ENCODE measurements around the gene NTRK1.

NTRK1 gene

GRCh38 chr1:156920233-156921052 lies 59.8 kb downstream of the NTRK1 start, which contains the start of gene LRRC71:
Gene LRRC71 (plus strand): TSS chr1:156920632. CDS start chr1:156920804, 172 bp downstream.
- ATAC-seq, result peak; percentile 78
- no peak for TF ChIP-seq TOX (CRISPR knock-in tag; IDR thresholded peaks at IDR 0.05; ENCODE audit: borderline replicate concordance)
- no peak for TF ChIP-seq RARB (CRISPR knock-in tag; IDR thresholded peaks at IDR 0.05)
- no peak for TF ChIP-seq PPARA (CRISPR knock-in tag; IDR thresholded peaks at IDR 0.05; ENCODE audit: borderline replicate concordance)
- no peak for TF ChIP-seq ZNF565 (CRISPR knock-in tag; conservative IDR thresholded peaks at IDR 0.05; ENCODE audit: low read depth)
- no peak for TF ChIP-seq CSRNP3 (CRISPR knock-in tag; IDR thresholded peaks at IDR 0.05)
- TF ChIP-seq BACH2 (CRISPR knock-in tag; IDR thresholded peaks at IDR 0.05; ENCODE audit: borderline replicate concordance), result no peak
- no peak for TF ChIP-seq CREB5 (CRISPR knock-in tag; IDR thresholded peaks at IDR 0.05; ENCODE audit: low read depth)
- TF ChIP-seq PATZ1 (CRISPR knock-in tag; IDR thresholded peaks at IDR 0.05; ENCODE audit: borderline replicate concordance), result no peak
- TF ChIP-seq OSR1 (CRISPR knock-in tag; IDR thresholded peaks at IDR 0.05), result no peak

DNA sequence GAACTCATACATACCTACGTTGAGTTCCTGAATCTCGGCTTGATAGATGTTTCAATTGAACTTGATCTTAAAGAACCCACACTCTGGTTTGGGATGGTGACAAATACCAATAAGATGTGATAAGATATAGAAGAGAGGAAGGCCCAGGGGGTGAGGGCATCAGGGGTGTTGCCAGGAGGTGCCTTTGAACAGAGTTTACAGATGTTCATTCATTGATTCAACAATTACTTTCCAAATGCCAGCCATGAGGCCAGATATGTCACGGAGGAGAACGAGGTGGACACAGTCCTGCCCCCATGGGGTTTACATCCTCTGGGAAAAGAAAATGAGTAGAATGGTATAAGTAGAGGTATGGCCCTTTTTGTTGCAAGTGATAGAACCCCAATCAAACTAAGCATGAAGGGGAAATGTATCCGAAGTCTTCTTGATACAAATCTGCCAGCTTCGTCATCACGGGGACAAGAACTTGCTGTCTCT lies 60.4 kb downstream of the NTRK1 start:
- no peak for ATAC-seq
- TF ChIP-seq RARB (CRISPR knock-in tag; IDR thresholded peaks at IDR 0.05), result no peak
- no peak for TF ChIP-seq BACH2 (CRISPR knock-in tag; IDR thresholded peaks at IDR 0.05; ENCODE audit: borderline replicate concordance)
- no peak for TF ChIP-seq ZNF565 (CRISPR knock-in tag; conservative IDR thresholded peaks at IDR 0.05; ENCODE audit: low read depth)
- TF ChIP-seq CSDC2 (CRISPR knock-in tag; IDR thresholded peaks at IDR 0.05), result no peak
- no peak for TF ChIP-seq CSRNP3 (CRISPR knock-in tag; IDR thresholded peaks at IDR 0.05)
- no peak for TF ChIP-seq PPARA (CRISPR knock-in tag; IDR thresholded peaks at IDR 0.05; ENCODE audit: borderline replicate concordance)
- no peak for TF ChIP-seq GLIS3 (CRISPR knock-in tag; IDR thresholded peaks at IDR 0.05)
- TF ChIP-seq ESRRG (CRISPR knock-in tag; IDR thresholded peaks at IDR 0.05), result no peak
- TF ChIP-seq TOX (CRISPR knock-in tag; IDR thresholded peaks at IDR 0.05; ENCODE audit: borderline replicate concordance), result no peak
- TF ChIP-seq ZNF70 (CRISPR knock-in tag; IDR thresholded peaks at IDR 0.05), result no peak
- no peak for TF ChIP-seq TSHZ2 (CRISPR knock-in tag; IDR thresholded peaks at IDR 0.05)
- no peak for TF ChIP-seq PATZ1 (CRISPR knock-in tag; IDR thresholded peaks at IDR 0.05; ENCODE audit: borderline replicate concordance)
- no peak for TF ChIP-seq SNAI2 (CRISPR knock-in tag; IDR thresholded peaks at IDR 0.05)
- TF ChIP-seq ARNTL (CRISPR knock-in tag; IDR thresholded peaks at IDR 0.05; ENCODE audit: borderline replicate concordance, low read depth), result no peak
- no peak for TF ChIP-seq ZNF8 (CRISPR knock-in tag; IDR thresholded peaks at IDR 0.05)
- no peak for TF ChIP-seq ZFP30 (CRISPR knock-in tag; IDR thresholded peaks at IDR 0.05)
- TF ChIP-seq TCF4 (CRISPR knock-in tag; IDR thresholded peaks at IDR 0.05; ENCODE audit: borderline replicate concordance), result no peak
- no peak for TF ChIP-seq ISL1 (CRISPR knock-in tag; IDR thresholded peaks at IDR 0.05)
- TF ChIP-seq ZFP3 (CRISPR knock-in tag; IDR thresholded peaks at IDR 0.05), result no peak

Measured in SK-N-SH treated with all-trans-retinoic acid at 6 μM for 48 hours (cell line).